Endothelial cell of umbilical vein (primary cell): ENCODE data around the gene LAMTOR4. TPM values are rescaled to one million over a fixed set of nuclear protein-coding genes. Genes with fewer than 3 reads are reported as not detected.

Experiments used
- BruUV-seq: library from RNA; stranded (reverse); fragments of 400-500 nt; replicated peaks from 2 replicates; lab custom pipeline; 2021; lab: Mats Ljungman, UMichigan
- CTCF ChIA-PET: fragments of 300-600, 350-600 bp; sonication (Branson Sonifier 250); formaldehyde crosslinking; loops from one replicate; lab custom pipeline; 2021; ENCODE audit warnings: antibody characterized with exemption, inconsistent platforms; lab: Charles Lee
- POLR2A ChIA-PET: fragments of 300-600, 350-600 bp; sonication (Branson Sonifier 250); formaldehyde crosslinking; loops from one replicate; lab custom pipeline; 2021; ENCODE audit warnings: antibody characterized with exemption, inconsistent platforms; lab: Charles Lee
- DNase-seq: peaks from one replicate; pipeline ENCODE4 v3.0.0-alpha.2; 2011; ENCODE audit warnings: low read depth, low spot score
- FAIRE-seq: peaks from 2 replicates; lab custom pipeline; 2011; peaks lifted over from hg19 to GRCh38; lab: Jason Lieb, UNC
- H2AFZ ChIP-seq: 2 replicates; pipeline ENCODE4 v1.6.0; 2012; ENCODE audit warnings: low read depth, low read length, control low read depth, inconsistent platforms
- H3K27ac ChIP-seq: 2 replicates; pipeline ENCODE4 v1.5.1; 2011; ENCODE audit warnings: low read depth, mild to moderate bottlenecking, control low read depth, low read length, moderate library complexity; ENCODE audit not compliant: insufficient read depth
- H3K27me3 ChIP-seq, 2 experiments: 2 replicates each; pipeline versions ENCODE4 v1.6.0 to v1.6.1; 2011; ENCODE audit warnings: low read length in 2 of 2, mixed read lengths in 1 of 2; ENCODE audit not compliant: control insufficient read depth in 2 of 2, insufficient read depth in 2 of 2
- H3K36me3 ChIP-seq, 2 experiments: 2 replicates in 1 of 2; 3 replicates in 1 of 2; pipeline ENCODE4 v1.5.1; 2011; ENCODE audit warnings: low read length in 2 of 2, mild to moderate bottlenecking in 1 of 2, moderate library complexity in 1 of 2; ENCODE audit not compliant: control insufficient read depth in 2 of 2, insufficient read depth in 2 of 2; ENCODE audit errors: extremely low read depth in 1 of 2
- H3K4me1 ChIP-seq: 3 replicates; pipeline ENCODE4 v1.5.1; 2011; ENCODE audit warnings: mild to moderate bottlenecking, low read length; ENCODE audit not compliant: control insufficient read depth, insufficient read depth; ENCODE audit errors: extremely low read depth
- H3K4me2 ChIP-seq: 2 replicates; pipeline ENCODE4 v1.6.1; 2011; ENCODE audit warnings: low read length, control low read depth, mixed read lengths; ENCODE audit not compliant: insufficient read depth
- H3K4me3 ChIP-seq, 3 experiments: fragments of 200-600 bp in 1 of 3; sonication (generic), shearing (Covaris generic) in 1 of 3; replicated peaks in 1 of 3; 2 replicates each; pipeline ENCODE4 v1.5.1; 2011 to 2016; ENCODE audit warnings: control low read depth in 3 of 3, low read length in 3 of 3, mild to moderate bottlenecking in 2 of 3, inconsistent platforms in 1 of 3, low read depth in 1 of 3, moderate library complexity in 1 of 3; ENCODE audit not compliant: insufficient read depth in 1 of 3
- H3K79me2 ChIP-seq: 2 replicates; pipeline ENCODE4 v1.6.0; 2012; ENCODE audit warnings: low read length, inconsistent platforms; ENCODE audit not compliant: control insufficient read depth, insufficient read depth
- H3K9ac ChIP-seq: replicated peaks from 2 replicates; pipeline ENCODE3; 2011; ENCODE audit warnings: low read length, control low read depth; ENCODE audit not compliant: insufficient read depth; ENCODE audit errors: extremely low read depth
- H3K9me1 ChIP-seq: replicated peaks from 3 replicates; pipeline ENCODE4 v1.6.0; 2011; ENCODE audit warnings: mild to moderate bottlenecking, low read length; ENCODE audit not compliant: control insufficient read depth, insufficient read depth; ENCODE audit errors: extremely low read depth
- H3K9me3 ChIP-seq: replicated peaks from 2 replicates; pipeline ENCODE4 v1.5.1; 2012; ENCODE audit warnings: low read length, inconsistent platforms; ENCODE audit not compliant: control insufficient read depth, insufficient read depth
- H4K20me1 ChIP-seq: replicated peaks from 2 replicates; pipeline ENCODE3; 2011; ENCODE audit warnings: mild to moderate bottlenecking, low read length; ENCODE audit not compliant: control insufficient read depth, insufficient read depth; ENCODE audit errors: extremely low read depth
- CTCF ChIP-seq, 2 donors: IDR thresholded peaks; 1 replicate in 1 of 2; 2 replicates in 1 of 2; pipeline ENCODE4 v1.5.1; 2011; ENCODE audit warnings: low read length in 2 of 2, mild to moderate bottlenecking in 2 of 2, moderate library complexity in 2 of 2, control low read depth in 1 of 2, inconsistent platforms in 1 of 2, low read depth in 1 of 2; ENCODE audit not compliant: insufficient read depth in 1 of 2; ENCODE audit errors: extremely low read depth in 1 of 2
- EZH2 ChIP-seq: IDR thresholded peaks from 2 replicates; pipeline ENCODE4 v1.6.1; 2012; ENCODE audit warnings: borderline replicate concordance, low read depth, mild to moderate bottlenecking, moderate library complexity, low read length, inconsistent platforms; ENCODE audit not compliant: severe bottlenecking
- FOS ChIP-seq: IDR thresholded peaks from 2 replicates; pipeline ENCODE4 v1.6.1; 2011; ENCODE audit warnings: mild to moderate bottlenecking, low read length, moderate library complexity, borderline replicate concordance; ENCODE audit not compliant: insufficient read depth
- GATA2 ChIP-seq: IDR thresholded peaks from 2 replicates; pipeline ENCODE4 v1.7.0; 2011; ENCODE audit warnings: low read depth, mild to moderate bottlenecking, moderate library complexity, mixed read lengths, low read length; ENCODE audit not compliant: insufficient read length, insufficient read depth
- JUN ChIP-seq: IDR thresholded peaks from 2 replicates; pipeline ENCODE4 v1.6.1; 2011; ENCODE audit warnings: borderline replicate concordance, low read depth; ENCODE audit not compliant: insufficient read length, insufficient read depth
- MAX ChIP-seq: IDR thresholded peaks from 2 replicates; pipeline ENCODE4 v1.6.1; 2011; ENCODE audit not compliant: insufficient read depth, insufficient read length
- MYC ChIP-seq: IDR thresholded peaks from one replicate; pipeline ENCODE4 v1.6.1; 2011; ENCODE audit warnings: mild to moderate bottlenecking, low read depth, low read length
- POLR2A ChIP-seq: IDR thresholded peaks from 2 replicates; pipeline ENCODE4 v1.6.1; 2012; ENCODE audit warnings: low read depth, mild to moderate bottlenecking, control low read depth, low read length
- POLR2AphosphoS5 ChIP-seq: IDR thresholded peaks from 2 replicates; pipeline ENCODE4 v1.6.1; 2012; ENCODE audit warnings: low read depth, mild to moderate bottlenecking, control low read depth, low read length, moderate library complexity; ENCODE audit not compliant: insufficient read depth
- dilution Hi-C: fragments of 300-500 bp; cut with MboI; formaldehyde crosslinking; loops from one replicate; pipeline ENCODE4 v1.15.0; 2019; ENCODE audit warnings: low sequenced_read_pairs; ENCODE audit not compliant: extremely low pct_ligation_motif_present
- intact Hi-C: fragments of 100-400 bp; cut with micrococcal nuclease; formaldehyde crosslinking; loops from one replicate; pipeline ENCODE4 v1.10.0; 2022
- polyA plus RNA-seq, 4 experiments: library from polyadenylated mRNA; depleted of rRNA in 3 of 4; stranded (reverse) in 3 of 4; unstranded in 1 of 4; fragments of >200 nt; gene quantifications; 2 replicates each; pipeline versions ENCODE4 v1.2.1 to v1.2.3, GENCODE V29; 2011 to 2012; ENCODE audit warnings: missing spikeins in 1 of 4
- total RNA-seq: library from RNA; stranded (reverse); gene quantifications from 2 replicates; pipeline ENCODE4 v1.2.3, GENCODE V29; 2021

LAMTOR4 gene
- total and polyA plus RNA-seq, 2 donors (not counting 3 experiments of a cell fraction or from before 2014, with no cell fraction given) = 139 to 520 TPM

GRCh38 chr7:100158229-100159098 is 9.7 kb downstream of the LAMTOR4 start, which contains the start of gene TRAPPC14:
TRAPPC14 (minus strand) TSS chr7:100158723; CDS start chr7:100158499, 224 bp downstream.
- peak within 1 kb of the TSS; percentile 56 for H3K9ac ChIP-seq
- peak within 1 kb of the TSS; percentile 56 to 86 (median 66) for H3K4me3 ChIP-seq
- peaks cover 14% of the 10 kb centered on the region for H3K4me1 ChIP-seq
- H2AFZ ChIP-seq = peak within 1 kb of the TSS; percentile 64
- FAIRE-seq = peak; percentile 94
- ChIA-PET CTCF (interaction anchor here (1.1 to 3.0 kb wide), 5 partner anchors 10 to 249 kb away, joined by 3 to 10 read pairs (median 6); partner anchors contain the start of genes GAL3ST4 and LAMTOR4), POLR2A (interaction anchor here (0.7 kb wide), 1 partner anchor 170 kb away, joined by 4 read pairs; no protein-coding TSS in a partner anchor)
- dilution Hi-C loops (no loop called here), intact Hi-C loops (loop anchor here (1.0 to 2.0 kb wide), 4 partner anchors 10 to 58 kb away; partner anchors contain the start of genes AP4M1, GAL3ST4, GPC2 and LAMTOR4)
- no peaks in the 10 kb centered on the region for H3K27me3 ChIP-seq
- H3K4me2 ChIP-seq = peak within 1 kb of the TSS; percentile 90
- DNase-seq = peak; percentile 83
- H3K27ac ChIP-seq = peak within 1 kb of the TSS; percentile 32
- TF ChIP-seq FOS (no peak), POLR2AphosphoS5 (peak; percentile 86), MAX (no peak), MYC (no peak), POLR2A (peak; percentile 77), CTCF (IDR thresholded peaks at IDR 0.05; ENCODE audit: extremely low read depth in 1 of 2, insufficient read depth in 1 of 2, low read depth in 1 of 2, low read length in 2 of 2) (no peak), JUN (no peak), EZH2 (no peak), GATA2 (no peak)
- no peaks in the 10 kb centered on the region for H3K9me1 ChIP-seq
- H3K79me2 ChIP-seq = no peaks in the 10 kb centered on the region
- no peaks in the 10 kb centered on the region for H4K20me1 ChIP-seq
- TSS peak; percentile 27 for BruUV-seq
- H3K9me3 ChIP-seq = no peaks in the 10 kb centered on the region
- H3K36me3 ChIP-seq = peaks cover 0 to 17% of the 10 kb centered on the region in 2 experiments
